Neural cell (in vitro differentiated cells): Measurements from ENCODE around the gene SELENON. TPM values are rescaled to one million over a fixed set of nuclear protein-coding genes. Genes with fewer than 3 reads are reported as not detected.

Experiments
- H2AFZ ChIP-seq: fragments of 200-600, 300-800 bp; sonication (generic), shearing (Covaris generic); 2 replicates; pipeline ENCODE4 v1.6.0; 2014; ENCODE audit warnings: low read depth, mild to moderate bottlenecking, antibody characterized with exemption, low read length, moderate library complexity
- H3F3A ChIP-seq: fragments of 200-600 bp; shearing (Covaris generic); 2 replicates; pipeline ENCODE4 v1.6.1; 2016; ENCODE audit warnings: mild to moderate bottlenecking, moderate library complexity, mixed read lengths, antibody characterized with exemption, low read length; ENCODE audit not compliant: insufficient read depth, poor library complexity, severe bottlenecking
- H3K27ac ChIP-seq: fragments of 200-600, 300-800 bp; sonication (generic), shearing (Covaris generic); 2 replicates; pipeline ENCODE4 v1.5.1; 2014; ENCODE audit warnings: mild to moderate bottlenecking, low read length, moderate library complexity
- H3K27me3 ChIP-seq: fragments of 300-800, 200-600 bp; sonication (generic), shearing (Covaris generic); 2 replicates; pipeline ENCODE4 v1.6.0; 2014; ENCODE audit warnings: mild to moderate bottlenecking, low read depth, low read length, moderate library complexity; ENCODE audit not compliant: insufficient read depth
- H3K36me3 ChIP-seq: fragments of 300-800, 200-600 bp; sonication (generic), shearing (Covaris generic); 2 replicates; pipeline ENCODE4 v1.5.1; 2014; ENCODE audit warnings: mild to moderate bottlenecking, antibody characterized with exemption, low read length, moderate library complexity; ENCODE audit not compliant: insufficient read depth
- H3K4me2 ChIP-seq: fragments of 300-800, 200-600 bp; sonication (generic), shearing (Covaris generic); 2 replicates; pipeline ENCODE4 v1.6.0; 2014; ENCODE audit warnings: mild to moderate bottlenecking, low read length
- H3K4me3 ChIP-seq: fragments of 300-800, 200-600 bp; sonication (generic), shearing (Covaris generic); 2 replicates; pipeline ENCODE4 v1.5.1; 2014; ENCODE audit warnings: mild to moderate bottlenecking, low read length, moderate library complexity
- H3K79me2 ChIP-seq: fragments of 200-600 bp; shearing (Covaris generic); replicated peaks from 2 replicates; pipeline ENCODE4 v1.6.0; 2014; ENCODE audit warnings: mild to moderate bottlenecking, low read length, moderate library complexity; ENCODE audit not compliant: insufficient read depth
- H3K9ac ChIP-seq: fragments of 300-800, 200-600 bp; sonication (generic), shearing (Covaris generic); 2 replicates; pipeline ENCODE4 v1.6.1; 2016; ENCODE audit warnings: mild to moderate bottlenecking, low read length, mixed read lengths
- H3K9me2 ChIP-seq: fragments of 200-600 bp; shearing (Covaris generic); 2 replicates; pipeline ENCODE4 v1.6.1; 2016; ENCODE audit warnings: mild to moderate bottlenecking, low read length, mixed read lengths; ENCODE audit not compliant: insufficient read depth
- H3K9me3 ChIP-seq: fragments of 200-600, 300-800 bp; sonication (generic), shearing (Covaris generic); 2 replicates; pipeline ENCODE4 v1.6.1; 2016; ENCODE audit warnings: mild to moderate bottlenecking, mixed run types, low read length, moderate library complexity, mixed read lengths
- H4K20me1 ChIP-seq: fragments of 200-600 bp; shearing (Covaris generic); 2 replicates; pipeline ENCODE4 v1.6.1; 2016; ENCODE audit warnings: mild to moderate bottlenecking, mixed run types; ENCODE audit not compliant: insufficient read depth
- EP300 ChIP-seq: fragments of 450-650 bp; conservative IDR thresholded peaks from 2 replicates; pipeline ENCODE4 v1.6.1; 2014; ENCODE audit warnings: antibody characterized with exemption, mild to moderate bottlenecking, moderate library complexity; ENCODE audit not compliant: poor library complexity, severe bottlenecking
- EZH2 ChIP-seq: fragments of 200-600, 300-800 bp; shearing (Covaris generic), sonication (generic); IDR thresholded peaks from 2 replicates; pipeline ENCODE4 v1.6.1; 2014; ENCODE audit warnings: antibody characterized with exemption, low read length, borderline replicate concordance, mild to moderate bottlenecking; ENCODE audit not compliant: insufficient read depth, poor library complexity, severe bottlenecking
- MXI1 ChIP-seq: fragments of 450-650 bp; conservative IDR thresholded peaks from 2 replicates; pipeline ENCODE4 v1.6.1; 2014; ENCODE audit warnings: antibody characterized with exemption, mild to moderate bottlenecking; ENCODE audit not compliant: poor library complexity, severe bottlenecking
- POLR2AphosphoS5 ChIP-seq: IDR thresholded peaks from 2 replicates; pipeline ENCODE4 v1.6.1; 2012
- RAD21 ChIP-seq: fragments of 450-650 bp; conservative IDR thresholded peaks from 2 replicates; pipeline ENCODE4 v1.6.1; 2014; ENCODE audit warnings: antibody characterized with exemption, mild to moderate bottlenecking, moderate library complexity
- SMC3 ChIP-seq: fragments of 450-650 bp; conservative IDR thresholded peaks from 2 replicates; pipeline ENCODE4 v1.6.1; 2014; ENCODE audit warnings: antibody characterized with exemption, mild to moderate bottlenecking, moderate library complexity; ENCODE audit not compliant: poor library complexity
- TAF1 ChIP-seq: IDR thresholded peaks from 2 replicates; pipeline ENCODE4 v1.6.1; 2012; ENCODE audit warnings: low read depth
- polyA plus RNA-seq: library from polyadenylated mRNA; depleted of rRNA; stranded (reverse); fragments of >200 nt; gene quantifications from 2 replicates; pipeline ENCODE4 v1.2.3, GENCODE V29; 2014
- TF ChIP-seq, protein P1 (sequence below): IDR thresholded peaks from 2 replicates; pipeline ENCODE4 v1.6.1; 2012; ENCODE audit warnings: borderline replicate concordance
- TF ChIP-seq, protein P2 (sequence below): fragments of 450-650 bp; IDR thresholded peaks from 2 replicates; pipeline ENCODE4 v1.5.1; 2014; ENCODE audit warnings: antibody characterized with exemption, mild to moderate bottlenecking, moderate library complexity; ENCODE audit not compliant: poor library complexity, severe bottlenecking

SELENON gene
- polyA plus RNA-seq, 1 donor from 2014 or later, result 6.5 TPM

DNA sequence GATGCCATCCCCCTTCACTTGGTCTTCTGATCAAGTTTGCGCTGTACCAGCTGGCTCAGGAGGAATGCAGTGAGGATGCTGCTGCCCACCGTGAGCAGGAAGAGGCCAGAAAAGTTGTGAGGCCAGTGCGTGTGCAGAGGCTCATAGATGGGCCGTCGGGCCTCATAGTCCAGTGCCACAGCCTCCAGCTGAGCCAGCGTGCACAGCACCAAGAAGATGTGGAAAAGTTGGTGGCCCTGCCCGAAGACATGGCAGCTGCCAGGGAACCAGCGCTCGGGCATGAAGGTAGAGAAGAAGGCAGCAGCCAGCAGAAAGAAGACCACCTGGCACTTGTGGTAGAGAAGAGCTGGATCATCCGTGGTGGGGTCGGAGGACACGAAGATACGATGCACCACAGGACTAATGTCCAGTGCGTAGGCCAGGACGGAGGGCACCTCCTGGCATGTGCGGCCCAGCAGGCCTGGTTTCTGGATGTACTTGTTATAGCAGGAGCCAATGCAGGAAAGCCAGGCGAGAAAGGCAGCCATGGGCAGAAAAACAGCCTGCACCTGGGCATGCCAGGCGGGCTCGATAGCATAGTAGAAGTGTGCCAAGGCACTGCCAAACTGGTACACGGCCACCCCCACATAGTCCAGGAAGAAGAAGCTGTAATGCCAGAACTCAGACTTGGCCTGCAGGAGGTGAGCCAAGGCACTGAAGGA, 62.9 kb downstream of the SELENON start:
- H3K4me3 ChIP-seq, result no peak overlapping the region

DNA sequence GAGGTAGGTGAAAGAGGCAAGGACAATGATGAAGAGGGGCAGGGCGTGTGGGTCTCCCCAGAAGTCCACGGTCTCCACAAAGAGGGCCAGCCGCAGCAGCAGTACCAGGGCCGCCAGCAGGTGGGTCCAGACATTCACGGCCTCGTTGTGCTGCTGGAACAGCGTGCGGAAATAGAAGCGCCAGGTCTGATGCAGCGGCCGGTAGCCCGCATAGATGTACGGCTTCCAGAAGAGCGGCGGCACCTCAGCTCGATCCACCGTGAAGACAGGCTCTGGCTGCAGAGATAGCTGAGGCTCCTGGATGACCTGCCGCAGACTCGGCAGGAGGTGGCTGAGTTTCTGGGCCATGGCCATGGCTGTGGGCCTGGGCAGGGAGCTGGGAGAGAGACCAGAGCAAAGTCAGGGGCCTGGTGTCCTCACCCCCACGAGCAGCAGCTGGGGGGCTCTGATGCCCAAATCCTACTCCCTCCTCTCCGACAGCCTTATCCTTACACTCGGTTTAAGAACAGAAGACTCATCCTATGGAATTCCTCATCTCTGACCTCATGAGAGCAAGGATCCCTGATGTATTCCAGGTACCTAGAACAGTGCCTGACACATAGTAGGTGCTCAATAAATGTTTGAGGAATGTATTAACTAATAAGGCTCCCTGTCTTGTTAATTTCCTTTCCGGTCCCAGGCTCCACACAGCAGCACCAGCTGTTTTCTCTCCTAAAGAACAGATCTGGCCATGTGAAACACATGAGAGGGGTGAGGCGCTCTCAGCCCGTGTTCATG, 63.7 kb downstream of the SELENON start:
- Histone ChIP-seq H3K4me2 (no peak overlapping the region), H2AFZ (no peak overlapping the region), H3K27ac (no peak overlapping the region), H3F3A (no peaks in the 10 kb centered on the region), H3K4me3 (no peak overlapping the region), H4K20me1 (no peaks in the 10 kb centered on the region), H3K27me3 (peaks cover 5% of the 10 kb centered on the region), H3K9ac (no peak overlapping the region), H3K79me2 (no peaks in the 10 kb centered on the region), H3K9me3 (no peaks in the 10 kb centered on the region), H3K9me2 (no peaks in the 10 kb centered on the region), H3K36me3 (peaks cover 5% of the 10 kb centered on the region)
- TF ChIP-seq EZH2 (no peak), RAD21 (no peak), MXI1 (no peak), SMC3 (no peak), POLR2AphosphoS5 (no peak), TAF1 (no peak), EP300 (no peak)
- TF ChIP-seq, protein P1, sequence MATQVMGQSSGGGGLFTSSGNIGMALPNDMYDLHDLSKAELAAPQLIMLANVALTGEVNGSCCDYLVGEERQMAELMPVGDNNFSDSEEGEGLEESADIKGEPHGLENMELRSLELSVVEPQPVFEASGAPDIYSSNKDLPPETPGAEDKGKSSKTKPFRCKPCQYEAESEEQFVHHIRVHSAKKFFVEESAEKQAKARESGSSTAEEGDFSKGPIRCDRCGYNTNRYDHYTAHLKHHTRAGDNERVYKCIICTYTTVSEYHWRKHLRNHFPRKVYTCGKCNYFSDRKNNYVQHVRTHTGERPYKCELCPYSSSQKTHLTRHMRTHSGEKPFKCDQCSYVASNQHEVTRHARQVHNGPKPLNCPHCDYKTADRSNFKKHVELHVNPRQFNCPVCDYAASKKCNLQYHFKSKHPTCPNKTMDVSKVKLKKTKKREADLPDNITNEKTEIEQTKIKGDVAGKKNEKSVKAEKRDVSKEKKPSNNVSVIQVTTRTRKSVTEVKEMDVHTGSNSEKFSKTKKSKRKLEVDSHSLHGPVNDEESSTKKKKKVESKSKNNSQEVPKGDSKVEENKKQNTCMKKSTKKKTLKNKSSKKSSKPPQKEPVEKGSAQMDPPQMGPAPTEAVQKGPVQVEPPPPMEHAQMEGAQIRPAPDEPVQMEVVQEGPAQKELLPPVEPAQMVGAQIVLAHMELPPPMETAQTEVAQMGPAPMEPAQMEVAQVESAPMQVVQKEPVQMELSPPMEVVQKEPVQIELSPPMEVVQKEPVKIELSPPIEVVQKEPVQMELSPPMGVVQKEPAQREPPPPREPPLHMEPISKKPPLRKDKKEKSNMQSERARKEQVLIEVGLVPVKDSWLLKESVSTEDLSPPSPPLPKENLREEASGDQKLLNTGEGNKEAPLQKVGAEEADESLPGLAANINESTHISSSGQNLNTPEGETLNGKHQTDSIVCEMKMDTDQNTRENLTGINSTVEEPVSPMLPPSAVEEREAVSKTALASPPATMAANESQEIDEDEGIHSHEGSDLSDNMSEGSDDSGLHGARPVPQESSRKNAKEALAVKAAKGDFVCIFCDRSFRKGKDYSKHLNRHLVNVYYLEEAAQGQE, result no peak
- TF ChIP-seq, protein P2, sequence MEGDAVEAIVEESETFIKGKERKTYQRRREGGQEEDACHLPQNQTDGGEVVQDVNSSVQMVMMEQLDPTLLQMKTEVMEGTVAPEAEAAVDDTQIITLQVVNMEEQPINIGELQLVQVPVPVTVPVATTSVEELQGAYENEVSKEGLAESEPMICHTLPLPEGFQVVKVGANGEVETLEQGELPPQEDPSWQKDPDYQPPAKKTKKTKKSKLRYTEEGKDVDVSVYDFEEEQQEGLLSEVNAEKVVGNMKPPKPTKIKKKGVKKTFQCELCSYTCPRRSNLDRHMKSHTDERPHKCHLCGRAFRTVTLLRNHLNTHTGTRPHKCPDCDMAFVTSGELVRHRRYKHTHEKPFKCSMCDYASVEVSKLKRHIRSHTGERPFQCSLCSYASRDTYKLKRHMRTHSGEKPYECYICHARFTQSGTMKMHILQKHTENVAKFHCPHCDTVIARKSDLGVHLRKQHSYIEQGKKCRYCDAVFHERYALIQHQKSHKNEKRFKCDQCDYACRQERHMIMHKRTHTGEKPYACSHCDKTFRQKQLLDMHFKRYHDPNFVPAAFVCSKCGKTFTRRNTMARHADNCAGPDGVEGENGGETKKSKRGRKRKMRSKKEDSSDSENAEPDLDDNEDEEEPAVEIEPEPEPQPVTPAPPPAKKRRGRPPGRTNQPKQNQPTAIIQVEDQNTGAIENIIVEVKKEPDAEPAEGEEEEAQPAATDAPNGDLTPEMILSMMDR, result no peak

More for the DNA sequence above, 62.9 kb downstream of the SELENON start:
- Histone ChIP-seq H4K20me1 (no peaks in the 10 kb centered on the region), H3K4me2 (no peak overlapping the region), H3K27me3 (peaks cover 8% of the 10 kb centered on the region), H2AFZ (no peak overlapping the region), H3K36me3 (peaks cover 5% of the 10 kb centered on the region), H3K79me2 (no peaks in the 10 kb centered on the region), H3K27ac (no peak overlapping the region), H3K9ac (no peak overlapping the region), H3F3A (no peaks in the 10 kb centered on the region), H3K9me3 (no peaks in the 10 kb centered on the region), H3K9me2 (no peaks in the 10 kb centered on the region)
- TF ChIP-seq MXI1 (no peak), EZH2 (no peak)
